HL-60 (cell line): ENCODE results near the gene UBN1.

Experiments
- GABPA ChIP-seq: IDR thresholded peaks from 2 replicates; pipeline ENCODE4 v1.6.1; 2012; ENCODE audit warnings: low read depth
- POLR2AphosphoS5 ChIP-seq: IDR thresholded peaks from 2 replicates; pipeline ENCODE4 v1.6.1; 2012; ENCODE audit warnings: low read depth
- TF ChIP-seq, protein P1 (sequence below): IDR thresholded peaks from one replicate; pipeline ENCODE4 v1.5.1; 2011; ENCODE audit warnings: low read length, control low read depth, inconsistent platforms; ENCODE audit not compliant: insufficient read depth
- TF ChIP-seq, protein P2 (sequence below): IDR thresholded peaks from 2 replicates; pipeline ENCODE4 v1.6.1; 2012; ENCODE audit warnings: low read depth; ENCODE audit not compliant: insufficient replicate concordance

DNA sequence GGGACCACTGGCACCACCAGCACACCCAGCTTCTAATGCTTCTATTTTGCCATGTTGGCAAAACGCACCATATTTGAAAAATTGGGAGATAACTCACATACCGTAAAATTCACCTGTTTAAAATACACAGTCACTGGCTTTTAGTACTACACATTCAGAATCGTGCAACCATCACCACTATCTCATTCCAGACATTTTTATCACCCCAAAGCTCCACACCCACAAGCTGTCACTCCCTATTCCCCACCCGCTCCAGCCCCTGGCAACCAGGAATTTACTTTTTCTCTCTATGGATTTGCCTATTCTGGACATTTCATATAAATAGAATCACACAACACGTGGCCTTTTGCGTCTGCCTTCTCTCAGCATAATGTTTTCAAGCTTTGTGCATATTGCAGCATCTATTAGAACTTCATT is 64.7 kb downstream of the UBN1 start:
- TF ChIP-seq, protein P1, sequence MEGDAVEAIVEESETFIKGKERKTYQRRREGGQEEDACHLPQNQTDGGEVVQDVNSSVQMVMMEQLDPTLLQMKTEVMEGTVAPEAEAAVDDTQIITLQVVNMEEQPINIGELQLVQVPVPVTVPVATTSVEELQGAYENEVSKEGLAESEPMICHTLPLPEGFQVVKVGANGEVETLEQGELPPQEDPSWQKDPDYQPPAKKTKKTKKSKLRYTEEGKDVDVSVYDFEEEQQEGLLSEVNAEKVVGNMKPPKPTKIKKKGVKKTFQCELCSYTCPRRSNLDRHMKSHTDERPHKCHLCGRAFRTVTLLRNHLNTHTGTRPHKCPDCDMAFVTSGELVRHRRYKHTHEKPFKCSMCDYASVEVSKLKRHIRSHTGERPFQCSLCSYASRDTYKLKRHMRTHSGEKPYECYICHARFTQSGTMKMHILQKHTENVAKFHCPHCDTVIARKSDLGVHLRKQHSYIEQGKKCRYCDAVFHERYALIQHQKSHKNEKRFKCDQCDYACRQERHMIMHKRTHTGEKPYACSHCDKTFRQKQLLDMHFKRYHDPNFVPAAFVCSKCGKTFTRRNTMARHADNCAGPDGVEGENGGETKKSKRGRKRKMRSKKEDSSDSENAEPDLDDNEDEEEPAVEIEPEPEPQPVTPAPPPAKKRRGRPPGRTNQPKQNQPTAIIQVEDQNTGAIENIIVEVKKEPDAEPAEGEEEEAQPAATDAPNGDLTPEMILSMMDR, result no peak
- TF ChIP-seq POLR2AphosphoS5 (no peak), GABPA (no peak)
- TF ChIP-seq, protein P2, sequence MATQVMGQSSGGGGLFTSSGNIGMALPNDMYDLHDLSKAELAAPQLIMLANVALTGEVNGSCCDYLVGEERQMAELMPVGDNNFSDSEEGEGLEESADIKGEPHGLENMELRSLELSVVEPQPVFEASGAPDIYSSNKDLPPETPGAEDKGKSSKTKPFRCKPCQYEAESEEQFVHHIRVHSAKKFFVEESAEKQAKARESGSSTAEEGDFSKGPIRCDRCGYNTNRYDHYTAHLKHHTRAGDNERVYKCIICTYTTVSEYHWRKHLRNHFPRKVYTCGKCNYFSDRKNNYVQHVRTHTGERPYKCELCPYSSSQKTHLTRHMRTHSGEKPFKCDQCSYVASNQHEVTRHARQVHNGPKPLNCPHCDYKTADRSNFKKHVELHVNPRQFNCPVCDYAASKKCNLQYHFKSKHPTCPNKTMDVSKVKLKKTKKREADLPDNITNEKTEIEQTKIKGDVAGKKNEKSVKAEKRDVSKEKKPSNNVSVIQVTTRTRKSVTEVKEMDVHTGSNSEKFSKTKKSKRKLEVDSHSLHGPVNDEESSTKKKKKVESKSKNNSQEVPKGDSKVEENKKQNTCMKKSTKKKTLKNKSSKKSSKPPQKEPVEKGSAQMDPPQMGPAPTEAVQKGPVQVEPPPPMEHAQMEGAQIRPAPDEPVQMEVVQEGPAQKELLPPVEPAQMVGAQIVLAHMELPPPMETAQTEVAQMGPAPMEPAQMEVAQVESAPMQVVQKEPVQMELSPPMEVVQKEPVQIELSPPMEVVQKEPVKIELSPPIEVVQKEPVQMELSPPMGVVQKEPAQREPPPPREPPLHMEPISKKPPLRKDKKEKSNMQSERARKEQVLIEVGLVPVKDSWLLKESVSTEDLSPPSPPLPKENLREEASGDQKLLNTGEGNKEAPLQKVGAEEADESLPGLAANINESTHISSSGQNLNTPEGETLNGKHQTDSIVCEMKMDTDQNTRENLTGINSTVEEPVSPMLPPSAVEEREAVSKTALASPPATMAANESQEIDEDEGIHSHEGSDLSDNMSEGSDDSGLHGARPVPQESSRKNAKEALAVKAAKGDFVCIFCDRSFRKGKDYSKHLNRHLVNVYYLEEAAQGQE, result no peak
